ENCODE measurements around the gene CISD2.

- TF ChIP-seq MAX (IDR thresholded peaks at IDR 0.05) (no peak), CTCF (IDR thresholded peaks at IDR 0.05) (no peak), RAD21 (conservative IDR thresholded peaks at IDR 0.05 in 1 of 2, IDR thresholded peaks at IDR 0.05 in 1 of 2) (no peak), POLR2A (IDR thresholded peaks at IDR 0.05; ENCODE audit: low read length) (no peak), PHF8 (IDR thresholded peaks at IDR 0.05; ENCODE audit: borderline replicate concordance, low read depth) (no peak)
- TF ChIP-seq, protein P1, sequence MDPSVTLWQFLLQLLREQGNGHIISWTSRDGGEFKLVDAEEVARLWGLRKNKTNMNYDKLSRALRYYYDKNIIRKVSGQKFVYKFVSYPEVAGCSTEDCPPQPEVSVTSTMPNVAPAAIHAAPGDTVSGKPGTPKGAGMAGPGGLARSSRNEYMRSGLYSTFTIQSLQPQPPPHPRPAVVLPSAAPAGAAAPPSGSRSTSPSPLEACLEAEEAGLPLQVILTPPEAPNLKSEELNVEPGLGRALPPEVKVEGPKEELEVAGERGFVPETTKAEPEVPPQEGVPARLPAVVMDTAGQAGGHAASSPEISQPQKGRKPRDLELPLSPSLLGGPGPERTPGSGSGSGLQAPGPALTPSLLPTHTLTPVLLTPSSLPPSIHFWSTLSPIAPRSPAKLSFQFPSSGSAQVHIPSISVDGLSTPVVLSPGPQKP (IDR thresholded peaks at IDR 0.05; ENCODE audit: low read depth, low read length), result no peak
Measured at GRCh38 chr4:102823464-102823863, 45.3 kb upstream of the CISD2 start.

Measured in A549 (cell line).